HT-29 (cell line): ENCODE measurements around the gene STK35. TPM values are rescaled to one million over a fixed set of nuclear protein-coding genes. Genes with fewer than 3 reads are reported as not detected.
A peak's percentile ranks its signal among the peaks of the same experiment; 100 is the strongest.

Source experiments
- DNase-seq: peaks from one replicate; pipeline ENCODE4 v3.0.0-alpha.2; 2015; ENCODE audit warnings: low spot score
- total RNA-seq: library from RNA; depleted of rRNA; stranded (reverse); fragments of >200 nt; shearing (Covaris generic); gene quantifications from 2 replicates; pipeline ENCODE4 v1.2.3, GENCODE V29; 2014

STK35 gene
- total RNA-seq, 1 experiment from 2014 or later, result 33.6 TPM

GRCh38 chr20:2104236-2104635 is 2.6 kb downstream of the STK35 start:
- no peak for DNase-seq

DNA sequence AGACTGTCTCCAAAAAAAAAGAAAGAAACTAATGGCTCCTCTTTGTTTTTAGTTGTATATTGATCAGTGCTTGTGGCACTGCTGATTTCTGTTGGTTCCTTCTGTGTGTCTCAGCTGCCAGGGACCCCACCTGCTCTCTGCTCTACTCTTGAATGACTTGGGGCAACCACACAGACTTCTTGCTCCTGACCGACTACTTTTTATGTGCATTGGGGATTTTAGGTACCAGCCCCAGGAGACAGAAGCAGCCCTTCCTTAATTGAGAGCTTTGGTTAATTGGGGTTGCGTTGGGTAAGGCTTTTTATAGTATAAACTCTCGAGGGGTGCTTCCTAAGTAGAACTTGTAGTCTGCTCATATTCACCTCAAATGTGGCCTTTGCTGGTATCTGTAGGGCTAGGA is 6.9 kb downstream of the STK35 start:
- DNase-seq, result no peak

DNA sequence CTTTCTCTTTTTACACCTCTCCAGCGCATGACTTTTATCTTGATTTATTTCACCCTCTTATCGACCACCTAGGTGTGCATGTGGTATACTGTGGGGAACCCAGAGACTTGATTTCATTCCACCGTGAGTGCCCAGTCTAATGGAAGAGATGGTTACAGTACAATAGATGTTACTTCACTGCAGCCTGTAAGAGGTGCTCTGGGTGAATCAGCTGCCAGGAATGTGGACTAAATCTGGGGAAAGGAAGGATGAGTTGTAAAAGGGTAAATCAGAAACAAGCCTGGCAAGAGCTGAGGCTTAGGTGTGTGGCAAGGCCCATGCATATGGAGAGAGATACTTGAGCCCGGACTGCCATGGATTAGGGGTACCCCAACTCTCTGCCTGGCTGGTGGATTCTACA is 7.4 kb downstream of the STK35 start:
- no peak for DNase-seq

- DNase-seq, result no peak
Observed at GRCh38 chr20:2109425-2110210, 8.0 kb downstream of the STK35 start.

- no peak for DNase-seq
Observed at GRCh38 chr20:2112910-2113309, 11.3 kb downstream of the STK35 start.

GRCh38 chr20:2114127-2114959 is 12.7 kb downstream of the STK35 start:
- DNase-seq, result no peak

DNA sequence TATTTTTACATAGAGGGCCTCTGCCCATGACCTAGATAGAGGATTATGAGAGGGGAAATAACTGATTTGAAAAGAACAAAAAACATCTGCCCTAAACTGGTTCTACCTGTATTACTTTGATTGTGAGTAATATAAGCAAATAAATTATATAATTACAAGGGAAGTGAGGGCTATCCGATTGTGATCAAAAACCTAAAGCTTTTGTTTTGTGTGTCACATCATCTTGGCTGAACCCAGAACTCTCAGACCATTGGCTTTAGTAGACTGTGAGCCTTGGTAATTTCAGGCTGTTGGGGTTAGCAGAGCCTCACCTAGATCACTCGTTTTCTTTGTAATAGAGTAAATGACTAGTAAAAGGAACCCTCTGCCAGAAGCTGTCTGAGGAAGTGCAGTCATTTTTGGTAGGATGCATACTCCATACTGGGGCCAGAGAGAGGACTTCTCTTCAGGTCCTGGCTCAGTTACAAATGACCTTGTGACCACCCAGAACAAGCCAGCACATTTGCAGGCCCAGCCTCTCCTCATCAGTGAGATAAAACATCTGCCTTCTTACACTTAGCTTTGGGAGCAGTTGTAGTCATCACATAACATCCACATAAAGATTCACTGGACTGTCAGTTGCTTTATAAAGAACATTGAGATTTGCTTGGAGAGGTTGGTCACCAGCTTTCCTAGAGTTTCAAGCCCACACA is 13.5 kb downstream of the STK35 start:
- DNase-seq, result no peak

DNA sequence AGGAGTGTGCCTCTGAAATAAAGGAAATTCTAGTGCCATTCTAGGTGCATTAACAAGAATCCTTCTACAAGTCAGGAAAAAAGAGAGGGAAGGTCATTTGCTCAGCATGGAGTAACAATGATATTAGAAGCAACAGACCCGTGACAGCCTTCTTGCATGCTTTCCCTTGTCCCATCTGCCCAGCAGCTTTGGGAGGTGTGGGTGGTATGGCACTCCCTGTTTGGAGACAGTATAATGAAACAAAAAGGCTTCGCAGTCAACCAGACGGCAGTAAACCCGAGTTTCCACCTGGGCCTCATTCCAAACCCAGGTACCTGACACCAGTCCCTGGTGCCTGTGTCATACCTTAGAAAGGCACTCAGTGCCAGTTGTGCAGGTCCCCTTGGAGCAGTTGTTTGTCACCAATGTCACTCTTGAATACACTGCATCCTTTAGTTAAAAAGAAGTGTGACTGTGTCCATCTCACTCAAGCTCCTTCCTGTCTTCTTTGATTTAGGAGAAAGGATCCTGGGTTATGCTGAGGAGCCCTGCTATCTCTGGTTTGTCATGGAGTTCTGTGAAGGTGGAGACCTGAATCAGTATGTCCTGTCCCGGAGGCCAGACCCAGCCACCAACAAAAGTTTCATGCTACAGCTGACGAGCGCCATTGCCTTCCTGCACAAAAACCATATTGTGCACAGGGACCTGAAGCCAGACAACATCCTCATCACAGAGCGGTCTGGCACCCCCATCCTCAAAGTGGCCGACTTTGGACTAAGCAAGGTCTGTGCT is 14.7 kb downstream of the STK35 start:
- DNase-seq, result no peak

GRCh38 chr20:2118783-2119182 is 17.2 kb downstream of the STK35 start:
- no peak for DNase-seq

DNA sequence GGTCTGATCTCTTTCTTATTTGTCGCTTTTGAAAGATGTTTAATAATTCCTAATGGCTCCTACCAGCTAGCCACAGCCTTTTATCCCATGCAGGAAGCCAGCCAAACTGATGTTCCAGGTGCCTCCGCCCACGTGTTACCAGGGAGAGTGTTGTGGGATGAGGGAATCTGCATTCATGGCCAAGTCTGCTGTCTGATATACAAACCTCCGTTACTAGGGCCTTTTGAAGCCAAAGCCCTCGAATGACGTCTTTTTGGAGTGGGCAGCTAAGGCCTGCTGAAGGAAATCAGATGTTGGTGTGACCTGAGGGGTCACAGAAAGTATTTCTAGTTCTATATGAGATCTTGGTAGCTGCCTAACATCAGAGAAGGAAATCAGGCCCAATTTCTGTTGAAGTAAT is 21.3 kb downstream of the STK35 start:
- no peak for DNase-seq

DNA sequence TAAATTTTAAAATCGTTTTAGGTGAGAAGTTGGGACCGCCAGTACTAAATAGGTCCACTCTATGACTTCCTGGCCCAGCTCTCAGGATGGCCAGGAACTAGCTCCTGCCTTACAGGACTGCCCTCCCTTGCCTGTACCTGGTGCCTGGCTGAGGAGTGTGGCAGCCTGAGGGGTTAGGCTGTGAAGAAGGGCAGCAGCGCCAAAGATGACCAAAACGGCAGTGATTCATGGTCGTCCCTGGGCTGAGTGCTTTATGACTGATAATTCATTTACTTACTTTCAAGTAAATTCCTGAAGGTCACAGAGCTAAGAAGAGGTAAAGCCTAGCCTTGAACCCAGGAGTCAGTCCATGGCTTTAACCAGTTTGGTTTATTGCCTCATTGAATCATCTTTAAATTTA is 22.1 kb downstream of the STK35 start:
- no peak for DNase-seq

GRCh38 chr20:2124564-2125213 is 23.1 kb downstream of the STK35 start:
- DNase-seq, result no peak

- no peak for DNase-seq
Observed at GRCh38 chr20:2125474-2126112, 24.0 kb downstream of the STK35 start.

DNA sequence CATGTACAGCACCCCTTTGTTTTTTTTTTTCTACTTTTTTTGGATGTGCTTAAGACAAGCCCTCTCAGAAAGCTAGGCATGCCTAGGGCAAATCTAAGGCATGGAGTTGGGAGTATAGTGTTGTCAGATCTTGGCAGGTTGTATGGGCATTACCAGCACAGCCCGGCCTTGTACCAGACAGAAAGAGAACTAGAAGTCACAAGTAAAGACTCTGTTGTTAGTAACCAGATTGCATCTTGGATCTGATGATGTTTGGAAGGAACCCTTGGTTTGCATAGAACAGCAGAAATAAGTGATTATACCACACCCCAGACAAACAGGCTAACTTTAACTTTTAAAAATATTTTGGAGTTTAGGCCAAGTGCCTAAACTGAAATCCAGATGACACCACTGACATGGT is 25.6 kb downstream of the STK35 start:
- DNase-seq, result no peak

DNA sequence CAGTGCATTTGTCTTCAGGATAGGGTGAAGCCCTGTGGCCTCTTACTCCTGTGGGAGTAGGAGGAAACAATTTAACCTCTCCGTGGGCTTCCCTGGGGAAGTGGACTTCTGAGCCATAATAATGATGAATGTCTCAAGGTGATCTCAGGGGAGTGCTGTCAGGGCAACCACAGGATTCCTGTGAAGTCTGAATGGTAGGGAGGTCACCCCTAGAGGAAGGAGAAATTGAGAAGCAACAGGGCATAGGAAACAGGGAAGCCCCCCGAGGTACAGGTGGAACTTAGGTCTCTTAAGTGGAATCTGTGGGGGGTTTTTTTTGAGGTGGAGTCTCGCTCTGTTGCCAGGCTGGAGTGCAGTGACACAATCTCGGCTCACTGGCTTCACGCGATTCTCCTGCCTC is 26.9 kb downstream of the STK35 start:
- no peak for DNase-seq

DNA sequence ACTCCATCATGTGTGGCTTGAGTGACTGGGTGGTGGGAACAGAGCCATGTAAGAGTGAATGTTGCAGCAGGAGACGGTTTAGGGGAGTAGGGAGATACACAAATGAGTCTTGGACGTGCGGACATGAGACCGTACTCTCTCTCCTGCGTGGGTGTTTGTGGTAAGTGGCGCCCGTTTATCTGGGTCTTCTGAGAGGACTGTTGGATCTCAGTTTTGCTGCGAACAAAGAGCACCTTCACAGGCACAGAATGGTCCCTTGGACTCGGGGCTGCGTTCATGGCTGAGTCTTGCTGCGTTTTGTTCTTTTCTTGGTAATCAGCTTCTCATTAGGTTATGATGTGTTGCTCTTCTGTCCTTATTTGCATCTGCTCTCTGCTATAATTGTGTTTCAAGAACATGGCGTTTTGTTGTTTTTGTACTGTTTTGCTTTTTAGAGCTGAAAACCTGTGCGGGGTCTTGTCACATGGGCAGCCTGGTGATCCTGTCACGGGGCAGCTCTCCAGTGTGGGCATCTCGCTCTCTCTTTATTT is 28.5 kb downstream of the STK35 start:
- DNase-seq, result no peak

DNA sequence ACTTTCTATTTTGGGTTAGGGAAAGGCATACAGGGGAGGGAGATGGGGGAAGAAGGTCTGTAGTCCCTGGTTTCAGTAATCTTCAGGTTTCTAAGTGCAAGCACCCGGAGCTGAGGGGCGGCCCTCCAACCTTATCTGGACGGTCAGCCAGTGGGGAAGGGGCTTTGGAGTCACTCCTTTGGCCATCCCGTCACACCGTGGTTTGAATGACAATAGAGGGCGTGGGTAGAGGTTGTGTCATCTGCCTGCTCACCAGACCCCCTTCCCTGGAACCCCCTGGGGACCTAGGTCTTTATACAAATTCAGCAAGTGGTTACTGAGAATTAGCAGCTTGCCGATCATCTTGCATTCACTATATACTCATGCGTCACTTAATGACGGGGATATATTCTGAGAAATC is 29.1 kb downstream of the STK35 start:
- no peak for DNase-seq

GRCh38 chr20:2131366-2131765 is 29.7 kb downstream of the STK35 start:
- DNase-seq, result no peak

DNA sequence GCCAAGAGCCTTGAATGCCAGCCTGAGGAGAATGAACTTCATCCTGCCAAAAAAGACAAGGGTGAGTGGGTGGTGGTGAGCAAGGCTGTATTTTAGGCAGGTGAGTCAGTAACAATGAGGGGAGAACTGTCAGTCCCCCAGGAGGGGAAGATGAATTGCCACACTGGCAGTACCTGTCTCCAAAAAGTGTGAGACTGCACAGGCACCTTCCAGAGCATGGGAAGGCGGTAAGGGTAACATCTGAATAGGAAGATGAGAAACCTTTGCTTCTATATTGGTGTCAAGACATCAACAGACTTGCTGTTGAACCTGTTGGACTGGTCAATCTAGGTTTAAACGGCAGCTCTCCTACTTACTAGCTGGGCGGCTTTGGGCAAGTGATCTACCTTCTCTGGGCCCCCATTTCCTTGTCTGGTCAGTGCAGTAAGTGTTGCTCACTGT is 30.9 kb downstream of the STK35 start:
- DNase-seq, result peak; percentile 68
